HepG2 (cell line): ENCODE measurements around the gene MAP2K1. TPM values are rescaled to one million over a fixed set of nuclear protein-coding genes. Genes with fewer than 3 reads are reported as not detected.

Experiments
- CERS6 ChIP-seq: sonication (generic); formaldehyde crosslinking; IDR thresholded peaks from 2 replicates; pipeline ENCODE4 v1.5.0; 2020; ENCODE audit warnings: missing genetic modification reagents
- GFI1 ChIP-seq: sonication (generic); formaldehyde crosslinking; IDR thresholded peaks from 2 replicates; pipeline ENCODE4 v1.5.0; 2020; ENCODE audit warnings: missing genetic modification reagents, mild to moderate bottlenecking, borderline replicate concordance
- ZNF383 ChIP-seq: sonication (generic); formaldehyde crosslinking; IDR thresholded peaks from 2 replicates; pipeline ENCODE4 v1.4.0; 2020; ENCODE audit warnings: missing genetic modification reagents, mild to moderate bottlenecking, borderline replicate concordance
- ZNF563 ChIP-seq: sonication (generic); formaldehyde crosslinking; IDR thresholded peaks from 2 replicates; pipeline ENCODE4 v1.8.0; 2022; ENCODE audit warnings: mild to moderate bottlenecking, moderate library complexity, missing genetic modification reagents
- ZNF629 ChIP-seq: sonication (generic); formaldehyde crosslinking; conservative IDR thresholded peaks from 2 replicates; pipeline ENCODE4 v1.5.0; 2020; ENCODE audit warnings: missing genetic modification reagents
- polyA plus RNA-seq, 8 experiments: library from polyadenylated mRNA; depleted of rRNA in 3 of 8; stranded (reverse) in 7 of 8; unstranded in 1 of 8; fragments of >200 nt; fragmentation: Illumina TruSeq in 4 of 8; extraction: Trizol in 4 of 8; gene quantifications; 2 replicates each; pipeline versions ENCODE4 v1.2.1 to v1.2.3, GENCODE V29; 2011 to 2016; ENCODE audit warnings: low read depth in 4 of 8, missing spikeins in 1 of 8, mixed read lengths in 1 of 8; ENCODE audit not compliant: insufficient read depth in 1 of 8
- total RNA-seq, 5 experiments: library from RNA; depleted of rRNA; stranded (reverse); fragments of >200 nt; fragmentation: Illumina TruSeq; extraction: Trizol; gene quantifications; 2 replicates each; pipeline ENCODE4 v1.2.3, GENCODE V29; 2016; ENCODE audit warnings: low read depth in 1 of 5
- TF ChIP-seq, protein P1 (sequence below): sonication (generic); formaldehyde crosslinking; IDR thresholded peaks from 2 replicates; pipeline ENCODE4 v1.9.0; 2022; ENCODE audit warnings: low read depth, missing genetic modification reagents
- TF ChIP-seq, protein P2 (sequence below): IDR thresholded peaks from 2 replicates; pipeline ENCODE4 v1.6.1; 2016; ENCODE audit warnings: low read depth, missing genetic modification reagents, missing compliant biosample characterization

Gene MAP2K1
- total and polyA plus RNA-seq, 2 of the 13 experiments (the other 11 are each of a cell fraction or from before 2014, with no cell fraction given): 24.1 to 49.2 TPM

GRCh38 chr15:66430627-66431255 lies 44.0 kb downstream of the MAP2K1 start (continued):
- TF ChIP-seq ZNF563 (CRISPR knock-in tag): no peak
- no peak for TF ChIP-seq GFI1
- TF ChIP-seq, protein P1, sequence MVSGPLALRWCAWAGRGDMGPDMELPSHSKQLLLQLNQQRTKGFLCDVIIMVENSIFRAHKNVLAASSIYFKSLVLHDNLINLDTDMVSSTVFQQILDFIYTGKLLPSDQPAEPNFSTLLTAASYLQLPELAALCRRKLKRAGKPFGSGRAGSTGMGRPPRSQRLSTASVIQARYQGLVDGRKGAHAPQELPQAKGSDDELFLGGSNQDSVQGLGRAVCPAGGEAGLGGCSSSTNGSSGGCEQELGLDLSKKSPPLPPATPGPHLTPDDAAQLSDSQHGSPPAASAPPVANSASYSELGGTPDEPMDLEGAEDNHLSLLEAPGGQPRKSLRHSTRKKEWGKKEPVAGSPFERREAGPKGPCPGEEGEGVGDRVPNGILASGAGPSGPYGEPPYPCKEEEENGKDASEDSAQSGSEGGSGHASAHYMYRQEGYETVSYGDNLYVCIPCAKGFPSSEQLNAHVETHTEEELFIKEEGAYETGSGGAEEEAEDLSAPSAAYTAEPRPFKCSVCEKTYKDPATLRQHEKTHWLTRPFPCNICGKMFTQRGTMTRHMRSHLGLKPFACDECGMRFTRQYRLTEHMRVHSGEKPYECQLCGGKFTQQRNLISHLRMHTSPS: no peak
- TF ChIP-seq CERS6: no peak
- no peak for TF ChIP-seq ZNF383
- no peak for TF ChIP-seq ZNF629
- TF ChIP-seq, protein P2, sequence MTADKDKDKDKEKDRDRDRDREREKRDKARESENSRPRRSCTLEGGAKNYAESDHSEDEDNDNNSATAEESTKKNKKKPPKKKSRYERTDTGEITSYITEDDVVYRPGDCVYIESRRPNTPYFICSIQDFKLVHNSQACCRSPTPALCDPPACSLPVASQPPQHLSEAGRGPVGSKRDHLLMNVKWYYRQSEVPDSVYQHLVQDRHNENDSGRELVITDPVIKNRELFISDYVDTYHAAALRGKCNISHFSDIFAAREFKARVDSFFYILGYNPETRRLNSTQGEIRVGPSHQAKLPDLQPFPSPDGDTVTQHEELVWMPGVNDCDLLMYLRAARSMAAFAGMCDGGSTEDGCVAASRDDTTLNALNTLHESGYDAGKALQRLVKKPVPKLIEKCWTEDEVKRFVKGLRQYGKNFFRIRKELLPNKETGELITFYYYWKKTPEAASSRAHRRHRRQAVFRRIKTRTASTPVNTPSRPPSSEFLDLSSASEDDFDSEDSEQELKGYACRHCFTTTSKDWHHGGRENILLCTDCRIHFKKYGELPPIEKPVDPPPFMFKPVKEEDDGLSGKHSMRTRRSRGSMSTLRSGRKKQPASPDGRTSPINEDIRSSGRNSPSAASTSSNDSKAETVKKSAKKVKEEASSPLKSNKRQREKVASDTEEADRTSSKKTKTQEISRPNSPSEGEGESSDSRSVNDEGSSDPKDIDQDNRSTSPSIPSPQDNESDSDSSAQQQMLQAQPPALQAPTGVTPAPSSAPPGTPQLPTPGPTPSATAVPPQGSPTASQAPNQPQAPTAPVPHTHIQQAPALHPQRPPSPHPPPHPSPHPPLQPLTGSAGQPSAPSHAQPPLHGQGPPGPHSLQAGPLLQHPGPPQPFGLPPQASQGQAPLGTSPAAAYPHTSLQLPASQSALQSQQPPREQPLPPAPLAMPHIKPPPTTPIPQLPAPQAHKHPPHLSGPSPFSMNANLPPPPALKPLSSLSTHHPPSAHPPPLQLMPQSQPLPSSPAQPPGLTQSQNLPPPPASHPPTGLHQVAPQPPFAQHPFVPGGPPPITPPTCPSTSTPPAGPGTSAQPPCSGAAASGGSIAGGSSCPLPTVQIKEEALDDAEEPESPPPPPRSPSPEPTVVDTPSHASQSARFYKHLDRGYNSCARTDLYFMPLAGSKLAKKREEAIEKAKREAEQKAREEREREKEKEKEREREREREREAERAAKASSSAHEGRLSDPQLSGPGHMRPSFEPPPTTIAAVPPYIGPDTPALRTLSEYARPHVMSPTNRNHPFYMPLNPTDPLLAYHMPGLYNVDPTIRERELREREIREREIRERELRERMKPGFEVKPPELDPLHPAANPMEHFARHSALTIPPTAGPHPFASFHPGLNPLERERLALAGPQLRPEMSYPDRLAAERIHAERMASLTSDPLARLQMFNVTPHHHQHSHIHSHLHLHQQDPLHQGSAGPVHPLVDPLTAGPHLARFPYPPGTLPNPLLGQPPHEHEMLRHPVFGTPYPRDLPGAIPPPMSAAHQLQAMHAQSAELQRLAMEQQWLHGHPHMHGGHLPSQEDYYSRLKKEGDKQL (CRISPR knock-in tag): no peak
